ENCODE measurements around the gene MFSD2A. TPM values are rescaled to one million over a fixed set of nuclear protein-coding genes. Genes with fewer than 3 reads are reported as not detected.

The MFSD2A gene
- total RNA-seq, 1 donor from 2014 or later: 0.81 TPM

- Mint-ChIP-seq H3K4me1 (ENCODE audit: unreplicated experiment) (peaks cover 11% of the 10 kb centered on the region), H3K27me3 (ENCODE audit: unreplicated experiment) (peaks cover under 1% of the 10 kb centered on the region), H3K36me3 (ENCODE audit: unreplicated experiment) (no peaks in the 10 kb centered on the region), H3K9me3 (ENCODE audit: unreplicated experiment) (no peaks in the 10 kb centered on the region), H3K27ac (ENCODE audit: unreplicated experiment) (no peak overlapping the region), H3K4me3 (ENCODE audit: unreplicated experiment) (peak overlapping the region; percentile 84)
- no peak for DNase-seq (ENCODE audit: extremely low spot score, unreplicated experiment)
- TF ChIP-seq CTCF (IDR thresholded peaks at IDR 0.05): no peak
Measured at GRCh38 chr1:39955547-39956539, 898 bp downstream of the MFSD2A start.

GRCh38 chr1:39957299-39958015, 2.5 kb downstream of the MFSD2A start:
- no peaks in the 10 kb centered on the region for H3K36me3 Mint-ChIP-seq (ENCODE audit: unreplicated experiment)
- no peak overlapping the region for H3K27ac Mint-ChIP-seq (ENCODE audit: unreplicated experiment)
- H3K9me3 Mint-ChIP-seq (ENCODE audit: unreplicated experiment): no peaks in the 10 kb centered on the region
- DNase-seq (ENCODE audit: extremely low spot score, unreplicated experiment): no peak
- no peaks in the 10 kb centered on the region for H3K27me3 Mint-ChIP-seq (ENCODE audit: unreplicated experiment)
- H3K4me1 Mint-ChIP-seq (ENCODE audit: unreplicated experiment): peaks cover 11% of the 10 kb centered on the region
- H3K4me3 Mint-ChIP-seq (ENCODE audit: unreplicated experiment): peak overlapping the region; percentile 6
- TF ChIP-seq CTCF (IDR thresholded peaks at IDR 0.05): no peak

DNA sequence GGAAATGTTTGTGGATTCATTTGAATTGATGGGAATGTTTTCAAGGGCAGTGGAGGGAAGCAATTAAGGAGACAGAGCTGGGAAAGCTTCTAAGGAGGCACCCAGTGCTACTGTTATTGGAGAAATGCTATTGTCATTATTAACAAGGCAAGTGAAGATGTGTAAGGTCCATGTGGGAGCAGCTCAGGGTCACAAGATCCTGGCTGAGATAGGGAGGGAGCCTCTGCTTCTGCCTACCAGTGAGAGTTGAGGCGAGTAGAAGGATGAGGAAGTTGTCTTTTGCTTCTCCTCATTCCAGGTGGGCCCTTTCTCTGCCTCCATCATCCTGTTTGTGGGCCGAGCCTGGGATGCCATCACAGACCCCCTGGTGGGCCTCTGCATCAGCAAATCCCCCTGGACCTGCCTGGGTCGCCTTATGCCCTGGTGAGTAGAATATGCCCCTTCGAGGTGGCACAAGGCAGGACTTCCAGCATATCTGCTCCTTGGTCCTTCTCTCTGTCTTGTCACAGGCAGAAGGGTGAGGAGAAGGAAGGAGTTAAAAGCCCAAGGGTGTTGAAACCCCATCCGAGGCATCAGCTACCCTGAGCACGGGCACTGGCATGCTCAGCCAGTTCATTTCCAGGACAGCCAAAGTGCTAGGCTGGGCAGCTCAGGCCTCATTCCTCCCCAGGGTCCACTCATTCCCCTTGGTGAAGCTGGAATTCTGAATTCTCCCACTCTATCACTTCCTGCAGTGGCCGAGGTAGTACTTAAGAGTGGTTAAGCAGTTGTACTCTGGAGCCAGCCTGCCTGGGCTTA, 3.7 kb downstream of the MFSD2A start:
- Mint-ChIP-seq H3K9me3 (ENCODE audit: unreplicated experiment) (no peaks in the 10 kb centered on the region), H3K4me3 (ENCODE audit: unreplicated experiment) (no peak overlapping the region), H3K27ac (ENCODE audit: unreplicated experiment) (no peak overlapping the region), H3K27me3 (ENCODE audit: unreplicated experiment) (no peaks in the 10 kb centered on the region), H3K4me1 (ENCODE audit: unreplicated experiment) (peaks cover 11% of the 10 kb centered on the region), H3K36me3 (ENCODE audit: unreplicated experiment) (no peaks in the 10 kb centered on the region)
- TF ChIP-seq CTCF (IDR thresholded peaks at IDR 0.05): no peak
- no peak for DNase-seq (ENCODE audit: extremely low spot score, unreplicated experiment)

DNA sequence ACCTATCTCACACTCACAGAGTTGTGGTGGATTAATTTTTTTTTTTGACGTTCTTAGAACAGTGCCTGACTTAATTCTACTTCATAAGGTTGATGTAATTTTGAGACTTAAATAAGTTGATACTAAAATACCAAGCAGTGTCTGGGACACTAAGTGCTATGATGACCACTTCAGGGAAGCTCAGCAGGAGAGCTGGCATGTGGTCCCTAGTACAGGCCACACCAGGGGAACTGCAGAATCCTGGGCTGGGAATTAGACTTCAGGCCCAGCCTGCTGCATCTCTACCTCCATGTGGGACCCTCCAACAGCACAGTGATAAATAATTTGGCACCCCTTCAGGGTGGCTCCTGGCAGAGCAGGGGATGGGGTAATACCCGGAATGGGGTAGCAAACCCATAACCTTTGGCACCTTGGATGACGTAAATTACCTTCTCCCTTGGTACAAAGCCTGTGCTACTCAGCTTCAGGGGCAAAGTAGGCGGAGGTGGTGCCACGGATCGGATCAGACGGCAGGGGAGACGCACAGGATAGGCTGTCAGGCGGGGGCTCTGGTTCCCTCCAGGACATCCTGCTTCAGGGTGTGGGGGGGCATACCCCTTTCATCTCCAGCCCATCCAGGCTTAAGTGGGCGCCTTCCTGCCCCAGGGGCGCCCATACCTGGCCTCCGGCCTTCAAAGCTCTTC, 4.8 kb downstream of the MFSD2A start:
- Mint-ChIP-seq H3K4me1 (ENCODE audit: unreplicated experiment) (peaks cover 11% of the 10 kb centered on the region), H3K4me3 (ENCODE audit: unreplicated experiment) (no peak overlapping the region), H3K27ac (ENCODE audit: unreplicated experiment) (no peak overlapping the region), H3K36me3 (ENCODE audit: unreplicated experiment) (no peaks in the 10 kb centered on the region), H3K9me3 (ENCODE audit: unreplicated experiment) (no peaks in the 10 kb centered on the region), H3K27me3 (ENCODE audit: unreplicated experiment) (no peaks in the 10 kb centered on the region)
- DNase-seq (ENCODE audit: extremely low spot score, unreplicated experiment): no peak
- TF ChIP-seq CTCF (IDR thresholded peaks at IDR 0.05): no peak
